CD1c-positive myeloid dendritic cell (primary cell): ENCODE results near the gene VIL1.

ENCODE experiments used
- DNase-seq: peaks from one replicate; pipeline ENCODE4 v3.0.0-alpha.2; 2016; ENCODE audit errors: extremely low spot score

VIL1 gene

DNA sequence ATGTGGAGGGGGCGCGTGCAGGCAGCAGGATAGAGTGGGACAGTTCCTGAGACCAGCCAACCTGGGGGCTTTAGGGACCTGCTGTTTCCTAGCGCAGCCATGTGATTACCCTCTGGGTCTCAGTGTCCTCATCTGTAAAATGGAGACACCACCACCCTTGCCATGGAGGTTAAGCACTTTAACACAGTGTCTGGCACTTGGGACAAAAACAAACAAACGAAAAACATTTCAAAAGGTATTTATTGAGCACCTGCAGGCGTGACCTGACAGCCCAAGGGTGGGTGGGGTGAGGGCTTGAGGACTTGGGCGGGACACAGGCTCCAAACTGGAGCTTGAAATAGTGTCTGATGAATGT is 23.9 kb upstream of the VIL1 start:
- no peak for DNase-seq

DNA sequence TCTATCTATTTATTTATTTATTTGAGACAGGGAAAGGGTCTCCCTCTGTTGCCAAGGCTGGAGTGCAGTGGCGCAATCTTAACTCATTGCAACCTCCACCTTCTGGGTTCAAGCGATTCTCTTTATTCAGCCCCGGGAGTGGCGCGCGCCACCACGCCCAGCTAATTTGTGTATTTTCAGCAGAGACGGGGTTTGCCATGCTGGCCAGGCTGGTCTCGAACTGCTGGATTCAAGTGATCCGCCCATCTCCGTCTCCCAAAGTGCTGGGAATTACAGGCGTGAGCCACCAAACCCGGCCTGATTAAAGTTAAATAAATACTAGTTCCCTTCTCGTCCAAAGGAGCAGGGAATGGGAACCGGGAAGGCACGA is 23.5 kb upstream of the VIL1 start:
- no peak for DNase-seq

- DNase-seq, result peak; percentile 99
Measured at GRCh38 chr2:218395826-218396687, 22.9 kb upstream of the VIL1 start.

DNA sequence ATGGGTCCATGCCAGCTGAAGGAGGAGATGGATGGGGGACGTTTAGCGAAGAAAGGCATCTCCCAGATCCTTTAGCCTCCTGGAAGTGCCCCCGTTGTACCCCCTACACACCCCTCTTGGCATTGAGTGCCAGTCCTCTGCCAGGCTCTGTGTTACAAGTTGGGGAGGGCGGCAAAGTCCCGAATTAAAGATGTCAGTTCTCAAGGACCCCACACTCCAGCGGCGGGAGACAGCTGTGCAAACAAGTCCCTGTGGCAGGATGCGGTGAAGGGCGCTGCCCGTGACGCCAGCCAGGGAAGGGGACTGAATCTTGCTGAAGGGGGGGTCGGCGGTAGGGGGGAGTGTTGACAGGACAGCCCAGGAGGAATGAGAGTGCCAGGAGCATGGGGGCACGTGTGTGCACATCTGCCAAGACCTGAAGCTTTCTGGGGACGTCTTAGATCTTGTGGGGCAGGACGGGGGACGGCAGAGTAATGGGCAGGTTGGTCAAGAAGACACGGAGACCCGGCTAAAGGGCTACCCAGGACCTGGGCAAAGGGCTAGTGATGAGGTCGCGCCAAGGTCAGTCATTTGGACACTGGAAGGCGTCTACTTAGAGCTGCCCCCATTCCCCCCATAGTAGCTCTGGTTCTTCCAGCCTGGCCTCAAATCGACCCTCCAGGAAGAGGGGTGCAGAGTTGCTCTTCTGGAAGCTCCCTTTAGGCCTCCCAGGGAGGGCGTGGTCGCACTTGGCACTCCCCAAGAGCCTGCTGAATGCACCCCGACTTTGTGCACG is 22.0 kb upstream of the VIL1 start:
- DNase-seq, result peak; percentile 36

- no peak for DNase-seq
Measured at GRCh38 chr2:218397463-218397819, 21.5 kb upstream of the VIL1 start.

- peak; percentile 53 for DNase-seq
Measured at GRCh38 chr2:218397820-218398436, 21.0 kb upstream of the VIL1 start.

- peak; percentile 81 for DNase-seq
Measured at GRCh38 chr2:218398437-218399390, 20.2 kb upstream of the VIL1 start.

DNA sequence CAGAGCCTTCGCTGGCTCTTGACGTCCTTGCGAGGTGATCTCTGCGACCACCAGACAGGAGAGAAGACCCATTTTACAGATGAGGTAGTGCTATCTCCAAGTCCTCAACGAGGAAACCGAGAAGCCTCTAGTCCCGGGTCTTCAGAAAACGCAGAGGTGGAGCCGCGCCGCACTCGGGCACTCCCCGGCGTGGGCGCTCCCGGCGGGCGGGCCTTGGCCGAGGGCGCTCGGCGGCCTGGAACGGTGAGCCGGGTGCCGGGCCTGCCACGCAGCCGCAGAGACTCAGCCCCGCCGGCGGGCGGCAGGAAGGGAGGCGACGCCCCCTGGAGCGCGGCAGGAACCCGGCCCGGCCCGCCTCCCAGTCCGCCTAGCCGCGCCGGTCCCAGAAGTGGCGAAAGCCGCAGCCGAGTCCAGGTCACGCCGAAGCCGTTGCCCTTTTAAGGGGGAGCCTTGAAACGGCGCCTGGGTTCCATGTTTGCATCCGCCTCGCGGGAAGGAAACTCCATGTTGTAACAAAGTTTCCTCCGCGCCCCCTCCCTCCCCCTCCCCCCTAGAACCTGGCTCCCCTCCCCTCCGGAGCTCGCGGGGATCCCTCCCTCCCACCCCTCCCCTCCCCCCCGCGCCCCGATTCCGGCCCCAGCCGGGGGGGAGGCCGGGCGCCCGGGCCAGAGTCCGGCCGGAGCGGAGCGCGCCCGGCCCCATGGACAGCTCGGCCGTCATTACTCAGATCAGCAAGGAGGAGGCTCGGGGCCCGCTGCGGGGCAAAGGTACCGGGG is 19.3 kb upstream of the VIL1 start, which contains the start of gene CTDSP1:
CTDSP1 (plus strand) TSS at position 478 of the 776 bp plus-strand sequence; CDS start at position 701, 223 bp downstream.
- DNase-seq, result peak; percentile 97

DNA sequence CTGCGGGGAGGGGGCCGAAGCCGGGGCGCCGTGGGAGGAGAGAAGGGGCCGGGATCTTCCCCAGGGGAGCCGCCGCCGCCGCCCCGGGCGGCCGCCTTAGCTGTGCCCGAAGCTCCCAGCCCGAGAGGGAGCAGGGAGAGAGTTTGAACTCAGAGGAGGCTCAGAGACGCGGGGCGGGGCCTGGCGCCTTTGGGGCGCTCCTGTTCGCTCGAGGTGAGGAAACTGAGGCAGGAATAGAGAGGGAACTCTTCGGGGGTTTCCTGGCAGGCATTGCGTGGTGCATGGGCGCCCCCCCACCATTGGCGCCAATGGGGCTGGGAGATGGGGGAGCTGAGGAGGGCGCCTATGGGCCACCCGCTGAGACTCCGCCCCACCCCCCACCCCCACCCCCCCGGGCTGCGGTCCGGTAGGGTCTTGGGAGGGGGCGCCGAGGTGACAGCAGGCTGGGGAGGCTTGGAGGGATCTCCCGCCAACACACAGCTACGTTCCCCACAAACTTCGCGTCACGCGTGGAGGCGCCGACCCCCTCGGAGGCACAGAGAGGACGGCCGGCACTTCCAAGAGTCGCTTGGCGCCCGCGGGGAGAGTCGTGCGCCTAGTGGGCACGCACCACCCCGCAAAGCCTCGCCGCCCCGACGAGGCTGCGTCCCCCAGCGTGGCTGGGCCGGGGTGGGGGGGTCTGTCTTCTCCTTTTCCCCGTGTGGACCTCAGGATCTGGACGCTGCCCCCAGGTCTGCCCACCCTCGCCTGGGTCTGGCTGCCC is 18.6 kb upstream of the VIL1 start:
- peak; percentile 21 for DNase-seq

- DNase-seq, result no peak
Measured at GRCh38 chr2:218400930-218401881, 17.7 kb upstream of the VIL1 start.

GRCh38 chr2:218401890-218402289 is 17.0 kb upstream of the VIL1 start:
- DNase-seq, result peak; percentile 46

- DNase-seq, result no peak
Measured at GRCh38 chr2:218402491-218402901, 16.4 kb upstream of the VIL1 start.

DNA sequence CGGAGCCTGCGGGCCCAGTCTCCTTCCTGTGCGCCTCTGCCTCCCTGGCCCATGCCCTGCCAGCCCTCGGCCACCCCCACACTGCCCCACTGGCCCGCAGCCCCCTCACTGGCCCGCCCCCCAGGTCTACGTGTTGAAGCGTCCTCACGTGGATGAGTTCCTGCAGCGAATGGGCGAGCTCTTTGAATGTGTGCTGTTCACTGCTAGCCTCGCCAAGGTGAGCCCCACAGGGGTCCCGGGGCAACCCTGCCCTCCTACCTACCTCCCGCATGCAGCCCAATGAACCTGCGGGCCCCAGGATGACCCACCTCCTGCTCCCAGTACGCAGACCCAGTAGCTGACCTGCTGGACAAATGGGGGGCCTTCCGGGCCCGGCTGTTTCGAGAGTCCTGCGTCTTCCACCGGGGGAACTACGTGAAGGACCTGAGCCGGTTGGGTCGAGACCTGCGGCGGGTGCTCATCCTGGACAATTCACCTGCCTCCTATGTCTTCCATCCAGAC is 16.0 kb upstream of the VIL1 start:
- DNase-seq, result no peak

- no peak for DNase-seq
Measured at GRCh38 chr2:218403810-218404209, 15.1 kb upstream of the VIL1 start.

DNA sequence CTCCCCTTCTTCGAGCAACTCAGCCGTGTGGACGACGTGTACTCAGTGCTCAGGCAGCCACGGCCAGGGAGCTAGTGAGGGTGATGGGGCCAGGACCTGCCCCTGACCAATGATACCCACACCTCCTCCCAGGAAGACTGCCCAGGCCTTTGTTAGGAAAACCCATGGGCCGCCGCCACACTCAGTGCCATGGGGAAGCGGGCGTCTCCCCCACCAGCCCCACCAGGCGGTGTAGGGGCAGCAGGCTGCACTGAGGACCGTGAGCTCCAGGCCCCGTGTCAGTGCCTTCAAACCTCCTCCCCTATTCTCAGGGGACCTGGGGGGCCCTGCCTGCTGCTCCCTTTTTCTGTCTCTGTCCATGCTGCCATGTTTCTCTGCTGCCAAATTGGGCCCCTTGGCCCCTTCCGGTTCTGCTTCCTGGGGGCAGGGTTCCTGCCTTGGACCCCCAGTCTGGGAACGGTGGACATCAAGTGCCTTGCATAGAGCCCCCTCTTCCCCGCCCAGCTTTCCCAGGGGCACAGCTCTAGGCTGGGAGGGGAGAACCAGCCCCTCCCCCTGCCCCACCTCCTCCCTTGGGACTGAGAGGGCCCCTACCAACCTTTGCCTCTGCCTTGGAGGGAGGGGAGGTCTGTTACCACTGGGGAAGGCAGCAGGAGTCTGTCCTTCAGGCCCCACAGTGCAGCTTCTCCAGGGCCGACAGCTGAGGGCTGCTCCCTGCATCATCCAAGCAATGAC is 14.4 kb upstream of the VIL1 start:
- no peak for DNase-seq

- no peak for DNase-seq
Measured at GRCh38 chr2:218405086-218405745, 13.7 kb upstream of the VIL1 start.

DNA sequence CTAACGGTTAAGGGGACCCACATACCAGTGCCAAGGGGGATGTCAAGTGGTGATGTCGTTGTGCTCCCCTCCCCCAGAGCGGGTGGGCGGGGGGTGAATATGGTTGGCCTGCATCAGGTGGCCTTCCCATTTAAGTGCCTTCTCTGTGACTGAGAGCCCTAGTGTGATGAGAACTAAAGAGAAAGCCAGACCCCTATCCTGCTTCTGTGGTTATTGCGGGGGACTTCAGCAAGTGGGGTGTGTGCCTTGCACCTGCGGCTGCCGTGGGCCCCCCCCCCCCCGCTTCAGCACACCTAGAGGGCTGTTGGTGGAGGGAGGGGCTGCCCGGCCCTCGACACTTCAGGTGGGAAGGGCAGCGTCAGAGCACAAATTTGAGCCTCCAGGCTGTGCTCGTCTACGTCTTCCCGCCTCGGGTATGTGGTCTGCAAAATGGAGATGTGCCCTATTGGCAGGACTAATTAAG is 13.1 kb upstream of the VIL1 start:
- no peak for DNase-seq
